ENCODE measurements around the gene PAPSS2.
"Not testable (repeated sequence)": the region's sequence is repeated elsewhere in the genome, so short reads cannot be mapped to it uniquely, and the experiment has no call there.

PAPSS2 gene

DNA sequence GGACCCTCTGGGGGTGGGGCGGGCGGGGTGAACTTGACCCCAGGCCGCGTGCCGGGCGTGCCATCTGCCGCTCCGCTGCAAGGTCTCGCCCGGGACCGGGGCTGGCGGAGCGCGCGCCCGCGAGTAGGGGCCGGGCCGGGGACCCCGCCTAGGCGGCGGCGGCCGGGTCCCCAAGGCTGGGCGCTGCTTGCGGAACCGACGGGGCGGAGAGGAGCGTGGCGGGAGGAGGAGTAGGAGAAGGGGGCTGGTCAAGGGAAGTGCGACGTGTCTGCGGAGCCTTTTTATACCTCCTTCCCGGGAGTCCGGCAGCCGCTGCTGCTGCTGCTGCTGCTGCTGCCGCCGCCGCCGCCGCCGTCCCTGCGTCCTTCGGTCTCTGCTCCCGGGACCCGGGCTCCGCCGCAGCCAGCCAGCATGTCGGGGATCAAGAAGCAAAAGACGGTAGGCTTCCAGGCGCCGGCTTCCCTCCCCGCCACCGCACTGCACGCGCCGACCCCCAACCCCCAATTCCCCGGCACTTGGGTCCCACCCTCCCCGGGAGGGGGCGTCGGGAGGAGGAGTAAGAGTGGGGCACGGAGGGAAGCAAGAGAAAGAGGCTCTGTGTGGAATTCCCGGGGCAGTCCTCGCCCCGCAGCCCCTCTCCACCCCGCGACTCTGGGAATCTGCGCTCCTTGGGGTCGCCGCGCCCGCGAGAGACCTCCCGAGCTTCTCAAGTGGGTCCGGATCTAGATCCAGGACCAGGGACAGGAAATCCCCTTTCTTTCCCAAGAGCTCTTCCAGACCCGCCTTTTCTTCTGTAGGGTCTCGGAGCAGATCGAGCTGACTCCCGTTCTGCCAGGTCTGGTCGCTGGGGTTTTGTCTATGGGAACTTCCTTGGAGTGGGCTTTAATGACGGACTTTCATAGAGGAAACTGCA, at the start of gene PAPSS2:
Gene PAPSS2, plus strand, starts transcription at position 308 of the 913 bp plus-strand sequence. Its CDS starts 104 bp downstream, at position 412.
- DNase-seq (ENCODE audit: low read depth) = no peak

DNA sequence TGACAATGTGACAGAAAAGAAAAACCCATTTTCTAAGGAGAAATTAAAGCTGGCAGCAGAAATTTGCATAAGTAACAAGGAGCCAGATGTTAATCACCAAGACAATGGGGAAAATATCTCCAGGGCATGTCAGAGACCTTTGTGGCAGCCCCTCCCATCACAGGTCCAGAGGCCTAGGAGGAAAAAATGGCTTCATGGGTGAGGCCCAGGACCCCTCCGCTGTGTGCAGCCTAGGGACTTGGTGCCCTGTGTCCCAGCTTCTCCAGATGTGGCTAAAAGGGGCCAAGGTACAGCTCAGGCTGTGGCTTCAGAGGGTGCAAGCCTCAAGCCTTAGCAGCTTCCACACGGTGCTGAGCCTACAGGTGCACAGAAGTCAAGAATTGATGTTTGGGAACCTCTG, 48.3 kb upstream of the PAPSS2 start:
- not testable (repeated sequence) for DNase-seq (ENCODE audit: low read depth)

DNA sequence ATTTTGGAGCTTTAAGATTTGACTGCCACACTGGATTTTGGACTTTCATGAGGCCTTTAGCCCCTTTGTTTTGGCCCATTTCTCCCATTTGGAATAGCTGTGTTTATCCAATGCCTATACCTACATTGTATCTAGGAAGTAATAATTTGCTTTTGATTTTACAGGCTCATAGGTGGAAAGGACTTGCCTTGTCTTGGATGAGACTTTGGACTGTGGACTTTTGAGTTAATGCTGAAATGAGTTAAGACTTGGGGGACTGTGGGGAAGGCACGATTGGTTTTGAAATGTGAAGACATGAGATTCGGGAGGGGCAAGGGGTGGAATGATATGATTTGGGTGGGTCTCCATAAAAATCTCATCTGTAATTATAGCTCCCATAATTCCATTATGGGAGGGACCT, 47.6 kb upstream of the PAPSS2 start:
- DNase-seq (ENCODE audit: low read depth) = no peak

DNA sequence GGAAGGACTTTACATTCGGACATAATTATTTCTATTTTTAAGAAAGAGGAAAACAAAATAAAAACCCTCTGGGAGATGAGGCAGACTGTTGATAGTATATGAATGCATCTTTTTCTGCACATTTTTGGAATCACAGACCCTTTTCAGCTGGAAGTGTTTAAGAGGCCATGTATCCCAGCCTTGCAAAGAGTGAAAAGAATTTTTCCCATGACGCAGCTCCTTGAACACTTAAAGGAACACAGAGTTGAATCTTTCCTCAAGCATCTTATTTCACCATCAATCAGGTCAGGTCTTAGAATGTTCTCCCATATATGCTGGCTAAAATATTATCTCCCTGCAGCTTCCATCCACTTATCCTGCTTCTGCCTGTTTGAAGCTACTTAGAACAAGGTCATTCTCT, 45.9 kb upstream of the PAPSS2 start:
- no peak for DNase-seq (ENCODE audit: low read depth)

DNA sequence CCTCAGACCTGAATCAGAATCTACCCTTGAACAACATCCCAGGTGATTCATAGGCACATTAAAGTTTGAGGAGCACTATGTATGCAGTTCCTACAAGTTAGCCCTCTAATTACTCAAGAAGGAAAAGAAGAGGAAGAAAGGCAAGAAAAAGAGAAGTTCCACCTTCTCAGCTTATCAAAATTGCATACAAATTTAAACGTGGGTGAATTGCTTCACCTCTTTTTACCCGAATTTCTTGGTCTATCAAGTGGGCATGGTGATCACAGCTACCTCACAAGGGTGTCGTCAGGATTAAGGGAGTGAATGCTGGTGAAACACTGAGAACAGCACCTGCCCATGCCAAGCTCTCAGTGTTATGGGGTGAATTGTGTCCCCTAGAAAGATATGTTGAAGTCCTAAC, 43.8 kb upstream of the PAPSS2 start:
- no peak for DNase-seq (ENCODE audit: low read depth)

DNA sequence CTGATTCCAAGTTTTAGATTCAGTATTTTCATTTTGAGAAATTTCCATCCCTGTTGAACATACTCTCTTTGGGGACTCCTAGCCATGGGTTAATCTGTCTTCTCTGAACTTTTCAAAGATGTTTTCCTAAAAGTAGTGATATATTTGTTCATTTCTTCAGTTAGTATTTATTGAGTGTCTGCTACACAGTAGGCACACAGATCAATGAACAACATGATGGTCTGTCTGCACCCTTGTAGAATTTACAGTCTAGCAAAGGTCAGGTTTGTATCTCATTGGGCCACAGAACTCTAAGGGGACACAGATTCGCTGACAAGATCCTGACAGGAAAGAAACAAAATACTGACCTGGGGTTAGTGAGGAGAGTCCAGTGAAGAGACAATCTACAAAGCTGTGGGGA, 42.2 kb upstream of the PAPSS2 start:
- DNase-seq (ENCODE audit: low read depth) = no peak

DNA sequence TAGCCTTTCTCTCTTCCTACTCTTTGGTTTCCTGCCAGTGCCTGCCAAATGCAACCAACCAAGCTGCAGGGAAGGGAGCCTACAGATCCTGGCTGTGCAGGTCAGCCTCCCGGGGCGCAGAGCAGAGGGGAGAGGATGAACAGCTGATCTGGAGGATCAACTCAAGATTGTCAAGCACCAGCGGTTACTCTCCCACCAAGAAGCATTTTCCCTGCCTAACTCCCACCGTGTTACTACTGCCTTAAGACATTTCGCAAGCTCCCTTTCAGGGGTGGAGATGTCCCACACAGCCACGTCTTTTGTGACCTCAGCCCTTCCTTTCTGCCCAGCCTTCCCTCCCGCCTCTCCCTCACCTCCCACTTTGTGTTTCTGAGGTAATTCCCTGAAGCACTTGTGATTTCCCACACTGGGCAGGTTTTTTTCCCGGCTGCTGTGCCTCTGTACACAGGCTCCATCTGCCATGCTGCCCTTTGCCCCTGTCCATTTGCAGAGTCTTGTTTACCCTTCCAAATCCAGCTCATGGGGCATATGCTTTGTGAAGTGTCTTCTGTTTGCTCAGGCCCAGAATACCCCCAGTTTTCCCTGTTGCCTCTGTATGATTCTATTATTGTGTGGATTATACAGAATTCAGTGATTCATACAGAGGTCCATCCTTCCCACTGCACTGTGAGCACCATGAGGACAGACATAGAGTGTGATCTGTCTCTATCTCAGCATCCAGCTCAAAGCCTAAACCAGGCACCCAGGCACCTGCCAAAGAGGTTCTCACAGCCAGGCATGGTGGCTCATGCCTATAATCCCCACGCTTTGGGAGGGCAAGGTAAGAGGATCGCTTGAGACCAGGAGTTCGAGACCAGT, 40.9 kb upstream of the PAPSS2 start:
- no peak for DNase-seq (ENCODE audit: low read depth)

DNA sequence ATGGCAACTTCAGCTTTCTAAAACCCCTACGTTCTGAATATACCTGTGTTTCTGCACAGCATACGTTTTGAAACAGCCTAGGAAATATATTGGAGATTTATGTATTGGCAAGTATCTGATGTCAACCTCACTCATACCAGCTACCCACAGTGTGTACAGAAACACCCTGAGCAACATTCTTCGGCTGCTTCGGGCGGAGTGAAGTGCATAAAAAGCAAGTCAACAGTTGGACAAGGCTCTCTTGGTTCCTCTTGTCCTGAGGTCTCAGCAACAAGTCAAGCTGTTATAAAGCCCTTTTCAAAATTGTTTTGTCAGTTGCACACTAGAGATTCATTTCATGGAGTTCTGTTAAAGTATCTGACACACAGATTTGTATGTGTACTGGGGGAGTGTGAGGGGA, 40.0 kb upstream of the PAPSS2 start:
- DNase-seq (ENCODE audit: low read depth) = no peak

DNA sequence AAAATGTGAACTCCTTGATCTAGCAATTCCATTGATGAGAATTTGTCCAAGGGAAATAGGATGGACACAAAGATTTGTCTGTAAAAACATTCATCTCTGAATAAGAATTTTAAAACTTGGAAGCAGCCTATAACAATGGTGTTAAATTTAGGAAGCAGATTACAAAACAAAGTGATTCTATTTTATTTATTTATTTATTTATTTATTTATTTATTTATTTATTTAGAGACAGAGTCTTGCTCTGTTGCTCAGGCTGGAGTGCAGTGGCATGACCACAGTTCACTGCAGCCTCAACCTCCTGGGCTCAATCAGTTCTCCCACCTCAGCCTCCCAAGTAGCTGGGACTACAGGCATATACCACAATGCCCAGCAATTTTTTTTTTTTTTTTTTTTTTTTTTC, 38.2 kb upstream of the PAPSS2 start:
- not testable (repeated sequence) for DNase-seq (ENCODE audit: low read depth)

DNA sequence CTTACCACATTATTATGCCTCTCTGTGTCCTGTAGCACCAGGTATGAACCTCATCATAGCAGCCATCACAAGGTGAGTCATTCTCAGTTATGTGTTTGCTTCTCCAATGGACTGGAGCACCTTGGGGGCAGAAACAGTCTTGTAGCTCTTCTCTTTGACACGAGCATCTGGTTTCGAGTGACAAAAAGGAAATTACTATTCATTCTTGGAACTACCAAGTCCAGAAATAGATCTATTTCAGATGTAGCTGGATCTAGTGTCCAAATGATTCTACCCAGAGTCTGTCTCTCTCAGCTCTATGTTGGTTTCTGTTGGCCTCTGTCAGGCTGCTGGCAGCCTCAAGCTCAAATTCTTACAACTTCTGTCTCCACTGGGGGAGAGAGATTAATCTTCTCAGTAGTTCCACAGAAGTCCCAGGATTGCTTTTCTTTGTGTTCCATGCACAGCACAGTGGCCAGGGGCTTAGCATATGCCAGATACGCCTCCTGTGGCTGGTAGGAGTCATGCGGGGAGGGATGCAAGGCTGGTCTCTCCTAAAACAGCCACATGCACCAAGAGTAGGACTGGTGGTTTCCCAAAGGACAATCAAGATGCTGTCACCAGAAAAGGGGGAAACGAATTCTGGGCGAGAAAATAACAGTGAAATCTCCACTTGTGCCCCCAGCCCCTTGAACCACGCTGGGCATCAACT, 37.2 kb upstream of the PAPSS2 start:
- no peak for DNase-seq (ENCODE audit: low read depth)

DNA sequence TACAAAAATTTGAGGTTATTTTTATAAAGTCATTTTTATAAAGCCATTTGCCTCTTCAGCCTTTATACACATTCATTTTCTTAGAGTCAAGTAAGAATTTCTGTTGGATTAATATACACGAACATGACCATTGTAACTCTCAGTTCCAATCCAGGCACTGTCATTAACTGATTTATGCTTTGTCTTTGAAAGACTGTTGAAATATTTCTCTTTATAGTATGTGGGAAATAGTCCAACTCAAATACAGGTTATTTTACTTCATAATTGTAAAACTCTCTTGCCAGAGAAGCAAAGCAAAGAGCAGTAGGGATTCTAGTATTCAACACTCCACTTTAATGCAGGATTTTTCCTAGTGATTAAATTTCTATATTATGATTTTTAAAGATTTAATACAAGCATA, 36.5 kb upstream of the PAPSS2 start:
- DNase-seq (ENCODE audit: low read depth) = no peak

DNA sequence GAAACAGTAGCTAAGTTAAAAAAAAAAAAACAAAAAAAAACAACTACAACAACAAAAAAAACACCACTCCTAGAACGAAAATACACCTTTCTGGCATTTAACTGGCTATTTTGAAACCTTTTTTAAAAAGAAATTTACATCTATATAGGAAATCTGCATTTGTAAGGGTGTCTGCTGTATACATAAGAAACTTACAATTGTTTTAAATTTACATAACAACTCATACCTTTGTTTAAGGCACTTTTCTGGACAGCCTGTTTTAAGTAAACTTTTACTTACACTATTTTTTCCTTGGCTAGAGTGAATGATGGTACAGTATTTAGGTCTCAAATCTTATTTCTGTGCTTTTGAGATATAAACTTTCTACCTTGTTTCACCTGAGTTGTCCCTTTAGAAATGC, 34.0 kb upstream of the PAPSS2 start:
- DNase-seq (ENCODE audit: low read depth) = no peak

DNA sequence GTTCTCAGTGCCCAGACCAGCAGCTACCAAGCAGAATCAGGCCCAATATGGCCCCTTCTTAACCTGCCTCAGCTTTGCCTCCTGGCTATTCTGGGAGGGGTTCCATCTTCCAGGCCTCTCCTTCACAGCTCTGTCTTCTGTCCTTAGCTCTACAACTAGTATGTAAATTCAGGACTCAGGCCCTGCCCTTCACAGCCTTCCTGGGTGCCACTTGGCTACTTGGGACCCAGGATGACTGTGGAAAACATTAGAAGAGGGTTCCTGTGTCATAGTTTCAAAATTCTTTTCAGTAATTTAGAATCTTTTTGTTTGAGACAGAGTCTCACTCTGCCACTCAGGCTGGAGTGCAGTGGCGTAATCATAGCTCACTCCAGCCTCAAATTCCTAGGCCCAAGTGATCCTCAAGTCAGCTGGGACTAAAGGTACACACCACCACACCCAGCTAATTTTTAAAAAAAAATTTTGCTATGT, 33.2 kb upstream of the PAPSS2 start:
- no peak for DNase-seq (ENCODE audit: low read depth)

DNA sequence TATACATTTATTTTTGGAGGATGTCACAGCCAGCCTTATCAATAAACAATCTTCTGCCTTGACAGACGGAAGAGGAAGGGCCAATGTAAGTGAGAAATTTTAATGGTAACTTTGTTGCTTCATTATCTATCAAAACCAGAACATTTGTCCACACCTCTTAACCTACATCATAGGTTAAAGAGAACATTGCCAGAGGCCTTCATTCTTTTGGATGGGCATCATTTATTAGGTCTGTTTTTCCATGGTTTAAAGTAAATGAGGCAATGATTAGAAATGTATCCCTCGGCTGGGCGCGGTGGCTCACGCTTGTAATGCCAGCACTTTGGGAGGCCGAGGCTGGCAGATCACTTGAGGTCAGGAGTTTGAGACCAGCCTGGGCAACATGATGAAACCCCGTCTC, 29.5 kb upstream of the PAPSS2 start:
- no peak for DNase-seq (ENCODE audit: low read depth)

DNA sequence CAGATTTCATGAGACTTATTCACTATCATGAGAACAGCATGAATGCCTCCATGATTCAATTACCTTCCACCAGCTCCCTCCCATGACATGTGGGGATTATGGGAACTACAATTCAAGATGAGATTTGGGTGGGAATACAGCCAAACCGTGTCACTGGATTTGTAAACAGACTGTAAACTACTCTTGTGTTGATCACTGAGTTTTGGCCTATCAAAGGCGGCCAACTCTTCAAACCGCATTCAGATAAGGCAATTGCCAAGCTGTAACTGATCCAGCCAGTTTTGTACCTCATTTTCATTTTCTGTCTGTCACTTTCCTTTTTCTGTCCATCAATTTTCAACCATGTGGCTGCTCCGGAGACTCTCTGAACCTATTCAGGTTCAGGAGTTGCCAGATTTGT, 27.2 kb upstream of the PAPSS2 start:
- DNase-seq (ENCODE audit: low read depth) = no peak

DNA sequence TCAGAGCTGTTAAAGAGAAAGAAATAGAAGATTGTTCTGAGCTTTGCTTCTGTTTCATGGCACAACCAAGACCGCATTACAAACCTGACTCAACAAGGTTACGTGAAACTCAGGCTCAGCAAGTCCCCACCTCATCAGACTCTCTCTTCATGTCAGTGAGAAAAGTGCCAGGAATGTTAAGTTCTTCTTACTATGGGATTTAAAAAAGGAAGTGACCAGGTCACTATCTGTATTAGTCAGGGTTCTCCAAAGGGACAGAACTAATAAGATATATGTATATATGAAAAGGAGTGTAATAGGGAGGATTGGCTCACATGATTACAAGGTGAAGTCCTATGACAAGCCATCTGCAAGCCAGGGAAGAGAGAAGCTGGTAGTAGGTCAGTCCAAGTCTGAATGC, 25.4 kb upstream of the PAPSS2 start:
- DNase-seq (ENCODE audit: low read depth) = no peak

DNA sequence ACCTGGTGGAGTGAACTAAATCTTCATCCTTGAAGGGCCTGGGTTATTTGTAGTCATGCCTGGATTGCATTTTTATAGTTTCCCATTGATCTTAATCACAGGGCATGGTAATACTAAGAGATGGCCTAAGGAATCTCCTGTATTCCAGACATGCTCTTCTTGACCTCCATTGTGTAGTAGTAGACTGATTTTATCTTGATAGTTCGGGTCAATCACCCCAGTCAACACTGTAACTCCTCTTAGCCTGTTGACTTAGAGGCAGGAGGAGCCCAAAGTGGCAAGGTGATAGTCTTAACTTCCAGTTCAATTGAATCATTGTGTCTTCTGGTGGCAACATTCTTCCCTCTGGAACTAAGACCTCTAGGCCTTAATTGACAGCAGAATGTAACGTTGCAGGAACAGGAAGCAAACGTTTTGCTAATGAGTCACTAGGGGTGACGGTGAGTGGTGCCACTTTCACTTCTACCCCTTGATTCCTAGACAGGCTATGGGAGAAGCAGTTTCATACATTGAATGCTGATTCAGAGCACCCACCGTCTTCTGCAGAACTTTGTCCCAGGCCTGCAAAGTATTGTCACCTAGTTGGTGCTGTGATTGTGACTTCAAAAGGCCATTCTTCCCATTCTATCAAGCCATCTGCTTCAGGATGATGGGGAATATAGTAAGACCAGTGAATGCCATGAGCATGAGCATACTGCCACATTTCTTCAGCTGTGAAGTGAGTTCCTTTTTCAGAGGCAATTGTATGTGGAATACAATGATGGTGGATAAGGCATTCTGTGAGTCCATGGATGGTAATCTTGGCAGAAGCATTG, 24.0 kb upstream of the PAPSS2 start:
- DNase-seq (ENCODE audit: low read depth) = no peak

DNA sequence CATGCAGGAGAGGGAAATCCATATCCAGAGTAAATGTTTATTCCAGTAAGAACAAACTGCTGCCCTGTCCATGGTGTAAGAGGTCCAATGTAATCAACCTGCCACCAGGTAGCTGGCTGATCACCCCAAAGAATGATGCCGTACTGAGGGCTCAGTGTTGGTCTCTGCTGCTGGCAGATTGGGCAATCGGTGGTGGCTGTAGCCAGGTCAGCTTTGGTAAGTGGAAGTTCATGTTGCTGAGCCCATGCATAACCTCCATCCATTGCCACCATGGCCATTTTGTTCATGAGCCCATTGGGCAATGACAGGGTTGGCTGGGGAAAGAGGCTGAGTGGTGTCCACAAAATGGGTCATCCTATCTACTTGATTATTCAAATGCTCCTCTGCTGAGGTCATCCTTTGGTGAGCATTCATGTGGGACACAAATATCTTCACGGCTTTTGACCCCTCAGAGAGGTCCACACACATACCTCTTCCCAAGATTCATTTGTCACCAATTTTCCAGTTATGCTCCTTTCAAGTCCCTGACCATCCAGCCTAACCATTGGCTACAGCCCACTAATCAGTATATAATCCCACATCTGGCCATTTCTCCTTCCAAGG, 23.3 kb upstream of the PAPSS2 start:
- DNase-seq (ENCODE audit: low read depth) = no peak

DNA sequence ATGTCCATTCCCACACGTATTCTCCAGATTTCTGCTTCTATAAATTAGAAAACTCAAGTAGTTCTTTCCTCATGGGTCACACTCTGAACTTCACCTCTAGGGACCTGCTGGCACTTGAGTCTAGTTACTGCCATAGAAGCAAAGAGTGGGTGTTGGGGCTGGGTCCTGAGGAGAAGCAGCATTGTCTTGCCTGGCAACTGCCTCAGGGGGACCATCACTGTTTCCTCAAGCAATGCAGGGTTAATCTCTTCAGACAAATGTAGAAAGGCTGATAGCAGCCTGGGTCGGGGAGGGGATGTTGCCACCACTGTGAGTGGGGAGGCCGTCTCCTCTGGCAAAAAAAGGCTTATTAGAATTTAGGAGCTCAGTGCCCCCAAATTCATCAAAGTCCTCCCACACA, 20.2 kb upstream of the PAPSS2 start:
- no peak for DNase-seq (ENCODE audit: low read depth)

DNA sequence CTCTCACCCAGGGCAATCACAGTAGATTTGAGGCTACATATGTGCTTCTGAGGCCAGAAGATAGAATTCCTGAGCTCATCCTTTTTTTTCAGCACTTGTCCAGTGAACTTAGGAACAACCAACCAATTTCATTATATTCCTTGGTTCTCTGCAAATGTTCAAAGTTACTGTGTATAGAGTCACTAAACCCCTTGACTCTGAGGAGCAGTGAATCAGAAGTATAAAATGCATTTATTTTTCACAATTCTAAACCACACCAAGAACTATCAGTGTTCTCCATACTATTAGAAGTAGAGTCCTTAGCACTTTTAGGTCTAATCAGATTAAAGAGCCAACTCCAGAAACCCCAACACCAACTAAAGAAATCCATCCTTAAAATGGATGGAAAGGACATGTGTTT, 19.6 kb upstream of the PAPSS2 start:
- no peak for DNase-seq (ENCODE audit: low read depth)

DNA sequence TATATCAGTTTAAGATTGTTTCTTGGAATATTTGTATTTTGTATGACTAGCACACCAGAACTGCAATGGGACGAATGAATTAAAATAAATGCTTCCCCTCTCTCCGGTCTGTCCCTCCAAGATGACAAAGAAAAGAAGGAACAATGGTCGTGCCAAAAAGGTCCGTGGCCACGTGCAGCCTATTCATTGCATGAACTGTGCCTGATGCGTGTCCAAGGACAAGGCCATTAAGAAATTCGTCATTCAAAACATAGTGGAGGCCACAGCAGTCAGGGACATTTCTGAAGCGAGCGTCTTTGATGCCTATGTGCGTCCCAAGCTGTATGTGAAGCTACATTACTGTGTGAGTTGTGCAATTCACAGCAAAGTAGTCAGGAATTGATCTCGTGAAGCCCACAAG, 17.2 kb upstream of the PAPSS2 start:
- no peak for DNase-seq (ENCODE audit: low read depth)
